Lung (tissue), 12 donors: ENCODE data around the gene CEP131. TPM values are rescaled to one million over a fixed set of nuclear protein-coding genes. Genes with fewer than 3 reads are reported as not detected.

Source experiments
- ATAC-seq: fragments of 200-7000 bp; cut with Tn5 transposase; one replicate; pipeline ENCODE4 v1.9.1; 2020; ENCODE audit warnings: moderate number of reproducible peaks; ENCODE audit not compliant: insufficient read depth, low FRiP score
- DNase-seq, 3 donors: peaks; one replicate each; pipeline ENCODE4 v3.0.0-alpha.2; 2013 to 2017
- H3K27ac ChIP-seq, 2 donors: one replicate each; pipeline ENCODE4 v1.5.1; 2013; ENCODE audit warnings: mild to moderate bottlenecking in 2 of 2, moderate library complexity in 2 of 2, control low read depth in 1 of 2, inconsistent platforms in 1 of 2, low read depth in 1 of 2, low read length in 1 of 2
- H3K27me3 ChIP-seq, 3 donors: one replicate each; pipeline ENCODE4 v1.5.1; 2013; ENCODE audit warnings: low read length in 2 of 3; ENCODE audit not compliant: control insufficient read depth in 3 of 3, insufficient read depth in 3 of 3
- H3K36me3 ChIP-seq, 4 donors: one replicate each; pipeline ENCODE4 v1.5.1; 2013; ENCODE audit warnings: low read length in 4 of 4, mild to moderate bottlenecking in 1 of 4, moderate library complexity in 1 of 4; ENCODE audit not compliant: control insufficient read depth in 4 of 4, insufficient read depth in 4 of 4
- H3K4me1 ChIP-seq, 5 donors: one replicate each; pipeline ENCODE4 v1.5.1; 2013; ENCODE audit warnings: low read length in 5 of 5, mild to moderate bottlenecking in 2 of 5, moderate library complexity in 1 of 5; ENCODE audit not compliant: control insufficient read depth in 5 of 5, insufficient read depth in 5 of 5
- H3K4me3 ChIP-seq: one replicate; pipeline ENCODE4 v1.5.1; 2013; ENCODE audit warnings: mild to moderate bottlenecking, control low read depth, moderate library complexity
- H3K9ac ChIP-seq, 2 donors: one replicate each; pipeline ENCODE4 v1.5.1; 2013; ENCODE audit warnings: low read length in 2 of 2, control low read depth in 1 of 2; ENCODE audit not compliant: insufficient read depth in 1 of 2
- H3K9me3 ChIP-seq, 4 donors: one replicate each; pipeline ENCODE4 v1.5.1; 2013; ENCODE audit warnings: low read length in 3 of 4, mild to moderate bottlenecking in 1 of 4, moderate library complexity in 1 of 4; ENCODE audit not compliant: control insufficient read depth in 4 of 4, insufficient read depth in 3 of 4
- CTCF ChIP-seq: IDR thresholded peaks from 2 replicates; pipeline ENCODE4 v1.5.1; 2012; ENCODE audit warnings: mild to moderate bottlenecking; ENCODE audit errors: control extremely low read depth, extremely low read depth
- WGBS, 2 donors: extraction: QIAGEN DNeasy Blood & Tissue Kit; methylation state at CpG; one replicate each; pipeline ENCODE4 v1.1.7; 2013; 5-methylcytosine and 5-hydroxymethylcytosine counted together
- polyA plus RNA-seq, 2 donors: library from polyadenylated mRNA; stranded (reverse); fragments of 200-250 nt; gene quantifications; one replicate each; pipeline ENCODE4 v1.2.1, GENCODE V29; 2013
- total RNA-seq, 2 donors: library from RNA; depleted of rRNA in 1 of 2; stranded (reverse); fragments of >200 nt in 1 of 2; gene quantifications; one replicate each; pipeline ENCODE4 v1.2.1, GENCODE V29; 2014 to 2021
- donor health status: control.
- donor health status: control.
- donor health status: Bipolar disorder and iron deficiency.
- donor health status: healthy.
- donor health status: DM: yes; HTN: yes; CAD: no.

CEP131 gene
- total and polyA plus RNA-seq, 4 donors, result 7.0 to 14.5 (median 10.9) TPM

DNA sequence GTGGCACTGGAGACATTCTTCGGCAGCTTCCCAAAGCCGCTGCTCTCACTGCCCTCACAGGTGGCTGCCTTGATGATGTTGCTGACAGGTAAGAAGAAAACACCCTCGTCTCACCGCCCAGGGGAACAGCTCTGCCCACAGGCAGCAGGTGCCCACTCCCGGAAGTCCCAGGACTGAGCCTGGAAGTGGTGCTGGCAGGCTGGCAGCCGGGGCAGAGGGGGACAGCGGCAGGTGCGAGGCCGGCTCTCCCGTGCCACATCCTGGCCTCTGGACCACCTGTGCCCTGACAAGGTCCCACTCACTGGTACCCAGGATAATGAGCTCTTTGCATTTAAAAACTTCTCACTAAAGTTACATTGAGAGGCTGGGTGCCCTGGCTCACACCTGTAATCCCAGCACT is 20.4 kb downstream of the CEP131 start:
- Histone ChIP-seq H3K27me3 (no peaks in the 10 kb centered on the region), H3K9me3 (no peaks in the 10 kb centered on the region), H3K27ac (no peak overlapping the region), H3K36me3 (peaks cover 0 to 27% (median 2%) of the 10 kb centered on the region in 4 donors), H3K4me1 (peaks cover 0 to 7% (median 0%) of the 10 kb centered on the region in 5 donors), H3K9ac (no peak overlapping the region), H3K4me3 (no peak overlapping the region)
- 95 to 98% methylated on average over 10 of the region's 10 CpGs for WGBS, 2 donors
- DNase-seq (no peak), ATAC-seq (no peak)
- TF ChIP-seq CTCF, result no peak

DNA sequence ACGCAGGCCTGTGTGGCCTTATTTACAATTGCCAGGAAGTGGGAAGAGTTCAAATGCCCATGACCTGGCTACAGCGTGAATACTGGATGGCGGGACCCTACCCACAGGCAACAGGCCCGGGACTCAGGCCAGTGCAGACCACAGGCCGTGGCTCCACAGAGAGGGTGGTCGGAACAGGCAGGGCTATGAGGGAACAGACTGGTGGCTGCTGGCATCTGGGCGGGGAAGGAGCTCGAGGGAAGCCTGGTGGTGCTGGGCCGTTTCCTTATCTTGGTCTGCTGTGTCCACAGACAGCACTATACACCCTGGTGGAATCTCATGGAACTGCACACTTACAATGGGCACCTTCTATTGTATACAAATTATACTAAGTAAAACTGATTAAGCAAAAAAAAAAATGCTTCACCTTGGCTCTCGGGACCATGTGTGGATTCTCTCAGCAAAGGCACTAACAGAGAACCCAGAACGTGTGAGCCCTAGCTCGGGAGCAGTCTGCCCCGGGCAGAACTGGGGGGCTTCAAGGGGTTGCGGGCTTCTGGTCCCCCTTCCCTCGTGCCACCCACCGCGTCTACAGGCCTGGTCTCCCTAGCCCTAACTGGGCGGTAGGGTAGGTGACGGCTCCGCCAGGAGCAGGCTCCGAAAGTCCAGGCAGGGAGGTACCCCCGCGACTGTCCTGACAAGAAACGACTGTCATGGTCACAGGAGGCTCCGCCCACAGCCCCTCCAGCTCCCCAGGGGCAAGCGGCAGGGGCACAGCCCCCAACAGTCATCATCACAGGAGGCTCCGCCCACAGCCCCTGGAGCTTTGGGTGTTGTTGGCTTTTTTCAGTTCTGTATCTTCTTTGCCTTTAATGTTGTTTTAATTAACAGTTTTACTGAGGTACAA is 21.8 kb downstream of the CEP131 start:
- no peak overlapping the region for H3K9ac ChIP-seq
- TF ChIP-seq CTCF, result peak; percentile 45
- H3K27me3 ChIP-seq, result no peaks in the 10 kb centered on the region
- peak; percentile 42 to 62 (median 45) for DNase-seq
- peaks cover 0 to 9% (median 0%) of the 10 kb centered on the region in 5 donors for H3K4me1 ChIP-seq
- 67 to 70% methylated on average over 27 of the region's 27 CpGs for WGBS, 2 donors
- no peak overlapping the region for H3K4me3 ChIP-seq
- H3K36me3 ChIP-seq, result peaks cover 0 to 23% (median 2%) of the 10 kb centered on the region in 4 donors
- peak overlapping the region in 1 of 2 donors; percentile 4 for H3K27ac ChIP-seq
- H3K9me3 ChIP-seq, result no peaks in the 10 kb centered on the region
- peak; percentile 39 for ATAC-seq

DNA sequence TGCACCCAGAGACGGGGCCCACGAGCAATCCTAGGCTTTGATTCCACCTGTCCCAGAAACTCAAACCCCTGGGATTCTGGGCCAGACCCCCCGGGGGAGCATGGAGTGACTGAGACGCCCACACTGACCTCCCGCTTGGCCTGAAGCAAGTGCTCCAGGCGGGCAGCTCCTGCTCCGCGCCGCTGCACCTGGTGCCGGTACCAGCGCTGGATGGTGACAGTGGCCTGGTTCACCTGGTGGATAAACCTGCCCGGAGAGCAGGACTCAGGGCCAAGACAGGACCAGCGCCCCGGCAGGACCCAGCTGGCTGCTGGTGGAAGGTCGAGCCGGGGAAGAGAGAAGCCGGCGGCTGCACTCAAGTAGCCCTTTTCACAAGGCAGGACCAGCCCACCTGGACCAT is 22.6 kb downstream of the CEP131 start:
- ATAC-seq (no peak), DNase-seq (no peak)
- no peak overlapping the region for H3K9ac ChIP-seq
- no peak for TF ChIP-seq CTCF
- WGBS, 2 donors, result 95 to 97% methylated on average over 18 of the region's 18 CpGs
- peaks cover 0 to 23% (median 2%) of the 10 kb centered on the region in 4 donors for H3K36me3 ChIP-seq
- H3K27ac ChIP-seq, result peak overlapping the region in 1 of 2 donors; percentile 4
- H3K9me3 ChIP-seq, result no peaks in the 10 kb centered on the region
- H3K27me3 ChIP-seq, result no peaks in the 10 kb centered on the region
- no peak overlapping the region for H3K4me3 ChIP-seq
- H3K4me1 ChIP-seq, result peaks cover 0 to 9% (median 0%) of the 10 kb centered on the region in 5 donors
